NCI-H1105 treated with DMSO at 0.1 percent for 48 hours (cell line): ENCODE measurements around the gene CTSD.

Source experiments
- DNase-seq: peaks from one replicate; lab custom pipeline; 2025; lab: John Stamatoyannopoulos, UW

The CTSD gene

GRCh38 chr11:1744891-1745700, 18.6 kb downstream of the CTSD start:
- no peak for DNase-seq

GRCh38 chr11:1744137-1744886, 19.4 kb downstream of the CTSD start:
- no peak for DNase-seq

GRCh38 chr11:1743585-1744136, 20.1 kb downstream of the CTSD start:
- no peak for DNase-seq

GRCh38 chr11:1742869-1743584, 20.7 kb downstream of the CTSD start:
- no peak for DNase-seq

GRCh38 chr11:1742371-1742770, 21.4 kb downstream of the CTSD start:
- DNase-seq, result no peak

GRCh38 chr11:1741741-1742140, 22.0 kb downstream of the CTSD start:
- no peak for DNase-seq

GRCh38 chr11:1740786-1741530, 22.8 kb downstream of the CTSD start:
- no peak for DNase-seq

- no peak for DNase-seq
Measured at GRCh38 chr11:1739576-1739975, 24.2 kb downstream of the CTSD start.

- no peak for DNase-seq
Measured at GRCh38 chr11:1738380-1738779, 25.3 kb downstream of the CTSD start.

GRCh38 chr11:1737080-1737757, 26.5 kb downstream of the CTSD start:
- no peak for DNase-seq

- peak; percentile 15 for DNase-seq
Measured at GRCh38 chr11:1736447-1736992, 27.2 kb downstream of the CTSD start.

GRCh38 chr11:1735271-1735670, 28.5 kb downstream of the CTSD start:
- no peak for DNase-seq

GRCh38 chr11:1734641-1735081, 29.1 kb downstream of the CTSD start:
- DNase-seq, result no peak

GRCh38 chr11:1733716-1734640, 29.7 kb downstream of the CTSD start:
- DNase-seq, result no peak

GRCh38 chr11:1733009-1733715, 30.6 kb downstream of the CTSD start:
- no peak for DNase-seq

GRCh38 chr11:1732418-1733008, 31.2 kb downstream of the CTSD start:
- no peak for DNase-seq

GRCh38 chr11:1731451-1732059, 32.2 kb downstream of the CTSD start:
- DNase-seq, result no peak

- no peak for DNase-seq
Measured at GRCh38 chr11:1730059-1730629, 33.6 kb downstream of the CTSD start.
